Prostate gland (tissue), 1 donor: ENCODE measurements around the gene TAF7.

Experiments used
- POLR2A ChIP-seq: fragments of 450-650 bp; IDR thresholded peaks from one replicate; pipeline ENCODE4 v1.6.1; 2016; ENCODE audit warnings: antibody characterized with exemption, mild to moderate bottlenecking
- POLR2AphosphoS5 ChIP-seq: sonication (generic); formaldehyde crosslinking; IDR thresholded peaks from one replicate; pipeline ENCODE4 v1.6.1; 2017; ENCODE audit warnings: antibody characterized with exemption

DNA sequence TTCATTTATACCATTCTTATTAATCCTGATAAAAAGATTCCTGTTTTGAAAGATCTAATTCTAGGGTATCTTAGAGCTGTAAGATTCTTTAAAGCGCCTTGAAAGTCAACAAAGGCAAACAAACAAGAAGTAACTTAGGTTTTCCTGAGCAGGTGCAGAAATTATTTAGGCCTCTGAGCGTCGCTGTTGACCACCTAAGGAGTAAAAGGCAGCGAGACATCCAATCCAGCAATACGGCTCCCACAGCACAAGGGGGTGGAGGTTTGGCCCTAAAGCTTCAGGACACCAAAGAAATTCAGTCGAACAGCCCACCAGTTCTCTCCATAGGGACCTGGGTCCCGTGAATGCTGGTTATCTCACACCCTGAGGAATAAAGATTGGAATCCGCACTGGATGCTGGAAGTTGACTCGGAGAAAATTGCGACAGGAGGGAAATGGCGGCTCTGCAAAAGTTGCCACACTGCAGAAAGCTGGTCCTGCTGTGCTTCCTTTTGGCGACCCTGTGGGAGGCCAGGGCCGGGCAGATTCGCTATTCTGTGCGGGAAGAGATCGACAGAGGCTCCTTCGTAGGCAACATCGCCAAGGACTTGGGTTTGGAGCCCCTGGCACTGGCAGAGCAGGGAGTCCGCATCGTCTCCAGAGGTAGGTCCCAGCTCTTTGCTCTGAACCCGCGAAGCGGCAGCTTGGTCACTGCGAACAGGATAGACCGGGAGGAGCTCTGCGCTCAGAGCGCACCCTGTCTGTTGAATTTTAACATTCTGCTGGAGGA is 18.1 kb upstream of the TAF7 start, which contains the start of gene PCDHGA2:
- TF ChIP-seq POLR2AphosphoS5 (no peak), POLR2A (no peak)
